Gastrocnemius medialis (tissue), 4 donors: ENCODE data around the gene DDX39A. TPM values are rescaled to one million over a fixed set of nuclear protein-coding genes. Genes with fewer than 3 reads are reported as not detected.

ENCODE experiments used
- total RNA-seq, 4 donors: library from RNA; depleted of rRNA; stranded (reverse); fragments of >200 nt; gene quantifications; one replicate each; pipeline versions ENCODE4 v1.1.0 to v1.2.3, GENCODE V29; 2016

The DDX39A gene
- total RNA-seq, 4 donors from 2014 or later, result 23.9 to 59.2 (median 41.3) TPM

Other genes with a start within 250 kb of the DDX39A start
- gene ADGRL1, start 213.2 kb downstream of the DDX39A start, total RNA-seq, result 1 to 10 TPM in 2 of 4 donors, under 1 TPM in 2; 0.76 to 3.5 (median 1.2) TPM
- gene ADGRE5, start 37.9 kb downstream of the DDX39A start, total RNA-seq, result 10 to 100 TPM; 22.4 to 49.5 (median 32.6) TPM
- 100 to 1,000 TPM in 1 of 4 donors, 10 to 100 TPM in 3; 52.1 to 130 (median 81.3) TPM for gene PKN1, start 14.0 kb upstream of the DDX39A start, total RNA-seq
- gene PTGER1, start 56.0 kb upstream of the DDX39A start, total RNA-seq, result under 1 TPM in 1 of 4 donors, not detected in 3; 0.29 TPM
- 10 to 100 TPM; 18.4 to 70.3 (median 54.7) TPM for gene GIPC1, start 76.8 kb upstream of the DDX39A start, total RNA-seq
- gene DNAJB1, start 99.1 kb upstream of the DDX39A start, total RNA-seq, result 10 to 100 TPM; 12.3 to 27.3 (median 16.6) TPM
- gene TECR, start 110.3 kb upstream of the DDX39A start, total RNA-seq, result 100 to 1,000 TPM in 2 of 4 donors, 10 to 100 TPM in 2; 56.2 to 155 (median 113) TPM
- gene NDUFB7, start 152.7 kb upstream of the DDX39A start, total RNA-seq, result 100 to 1,000 TPM; 344 to 756 (median 532) TPM
- gene CLEC17A, start 163.7 kb upstream of the DDX39A start, total RNA-seq, result not detected